H1 (cell line): ENCODE data around the gene BRD4.

Source experiments
- BCL11A ChIP-seq, 2 experiments: IDR thresholded peaks; one replicate each; pipeline ENCODE4 v1.6.1; 2011; ENCODE audit warnings: low read depth in 2 of 2, low read length in 2 of 2, mild to moderate bottlenecking in 2 of 2
- EZH2 ChIP-seq: fragments of 200-600 bp; sonication (generic); IDR thresholded peaks from 2 replicates; pipeline ENCODE4 v1.7.1; 2012; ENCODE audit warnings: low read depth, mild to moderate bottlenecking, moderate library complexity, low read length, inconsistent platforms; ENCODE audit not compliant: severe bottlenecking
- JUN ChIP-seq: IDR thresholded peaks from 2 replicates; pipeline ENCODE4 v1.6.1; 2011; ENCODE audit warnings: low read depth, mild to moderate bottlenecking, improper control_type of control experiment, low read length
- POLR2A ChIP-seq, 2 experiments: IDR thresholded peaks; 1 replicate in 1 of 2; 2 replicates in 1 of 2; pipeline ENCODE4 v1.6.1; 2011; ENCODE audit warnings: low read depth in 2 of 2, low read length in 2 of 2, mild to moderate bottlenecking in 2 of 2; ENCODE audit errors: control extremely low read depth in 1 of 2
- POLR2AphosphoS5 ChIP-seq: IDR thresholded peaks from 2 replicates; pipeline ENCODE4 v1.6.1; 2011; ENCODE audit warnings: low read depth, low read length
- RXRA ChIP-seq: IDR thresholded peaks from 2 replicates; pipeline ENCODE4 v1.6.1; 2011; ENCODE audit warnings: low read depth, mild to moderate bottlenecking, low read length, moderate library complexity; ENCODE audit not compliant: insufficient read depth
- SAP30 ChIP-seq: fragments of 300-600 bp; sonication (generic); IDR thresholded peaks from 2 replicates; pipeline ENCODE4 v1.7.1; 2012; ENCODE audit warnings: low read length, moderate library complexity, mild to moderate bottlenecking, inconsistent platforms; ENCODE audit not compliant: insufficient read depth, insufficient replicate concordance
- SIX5 ChIP-seq: IDR thresholded peaks from 2 replicates; pipeline ENCODE4 v1.6.1; 2011; ENCODE audit warnings: mild to moderate bottlenecking, low read depth, low read length
- TCF12 ChIP-seq: IDR thresholded peaks from 2 replicates; pipeline ENCODE4 v1.6.1; 2011; ENCODE audit warnings: low read depth, mild to moderate bottlenecking, low read length
- TF ChIP-seq, protein P1 (sequence below), 3 experiments: IDR thresholded peaks; 1 replicate in 2 of 3; 2 replicates in 1 of 3; pipeline versions ENCODE4 v1.5.1 to v1.6.1; 2011; ENCODE audit warnings: low read length in 3 of 3, mild to moderate bottlenecking in 3 of 3, inconsistent platforms in 2 of 3, low read depth in 1 of 3, moderate library complexity in 1 of 3; ENCODE audit not compliant: insufficient read depth in 1 of 3; ENCODE audit errors: control extremely low read depth in 1 of 3
- TF ChIP-seq, protein P2 (sequence below): IDR thresholded peaks from 2 replicates; pipeline ENCODE4 v1.6.1; 2012; ENCODE audit warnings: low read length, inconsistent platforms

DNA sequence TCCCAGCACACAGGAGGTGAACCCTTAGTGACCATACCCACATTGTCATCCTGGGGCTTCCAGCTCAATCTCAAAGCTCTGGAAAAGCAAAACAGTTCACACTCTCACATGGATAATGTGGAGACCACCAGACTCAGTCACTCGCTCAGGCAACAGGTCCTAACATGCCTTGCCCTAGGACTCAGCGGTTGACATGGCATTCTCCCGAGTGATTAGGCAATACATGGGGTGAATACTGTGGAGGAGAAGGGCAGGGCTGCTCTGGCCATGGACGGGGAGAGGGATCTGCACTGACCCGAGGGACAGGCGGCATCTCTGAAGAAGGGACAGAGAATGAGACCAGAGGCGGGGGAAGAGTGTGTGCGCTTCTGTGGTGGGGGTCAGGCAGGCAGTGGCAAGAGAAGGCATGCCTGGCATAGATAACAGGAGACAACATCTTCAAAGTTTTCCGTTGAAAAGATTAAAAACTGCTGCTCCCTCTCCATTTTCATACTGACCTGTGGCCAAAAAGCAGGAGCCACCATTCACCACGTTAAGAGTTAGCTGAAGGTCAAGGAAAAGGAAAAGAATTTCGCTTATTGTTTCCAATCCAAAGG, 55.6 kb downstream of the BRD4 start:
- TF ChIP-seq BCL11A (IDR thresholded peaks at IDR 0.05; ENCODE audit: low read depth in 2 of 2, low read length in 2 of 2) = no peak
- TF ChIP-seq, protein P1, sequence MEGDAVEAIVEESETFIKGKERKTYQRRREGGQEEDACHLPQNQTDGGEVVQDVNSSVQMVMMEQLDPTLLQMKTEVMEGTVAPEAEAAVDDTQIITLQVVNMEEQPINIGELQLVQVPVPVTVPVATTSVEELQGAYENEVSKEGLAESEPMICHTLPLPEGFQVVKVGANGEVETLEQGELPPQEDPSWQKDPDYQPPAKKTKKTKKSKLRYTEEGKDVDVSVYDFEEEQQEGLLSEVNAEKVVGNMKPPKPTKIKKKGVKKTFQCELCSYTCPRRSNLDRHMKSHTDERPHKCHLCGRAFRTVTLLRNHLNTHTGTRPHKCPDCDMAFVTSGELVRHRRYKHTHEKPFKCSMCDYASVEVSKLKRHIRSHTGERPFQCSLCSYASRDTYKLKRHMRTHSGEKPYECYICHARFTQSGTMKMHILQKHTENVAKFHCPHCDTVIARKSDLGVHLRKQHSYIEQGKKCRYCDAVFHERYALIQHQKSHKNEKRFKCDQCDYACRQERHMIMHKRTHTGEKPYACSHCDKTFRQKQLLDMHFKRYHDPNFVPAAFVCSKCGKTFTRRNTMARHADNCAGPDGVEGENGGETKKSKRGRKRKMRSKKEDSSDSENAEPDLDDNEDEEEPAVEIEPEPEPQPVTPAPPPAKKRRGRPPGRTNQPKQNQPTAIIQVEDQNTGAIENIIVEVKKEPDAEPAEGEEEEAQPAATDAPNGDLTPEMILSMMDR (IDR thresholded peaks at IDR 0.05; ENCODE audit: control extremely low read depth in 1 of 3, insufficient read depth in 1 of 3, low read depth in 1 of 3, low read length in 3 of 3) = no peak
- no peak for TF ChIP-seq POLR2A (IDR thresholded peaks at IDR 0.05; ENCODE audit: control extremely low read depth in 1 of 2, low read depth in 2 of 2, low read length in 2 of 2)
- TF ChIP-seq POLR2AphosphoS5 = no peak
- TF ChIP-seq SAP30 = no peak
- TF ChIP-seq JUN = no peak
- TF ChIP-seq EZH2 = no peak
- no peak for TF ChIP-seq TCF12
- no peak for TF ChIP-seq SIX5
- no peak for TF ChIP-seq RXRA
- TF ChIP-seq, protein P2, sequence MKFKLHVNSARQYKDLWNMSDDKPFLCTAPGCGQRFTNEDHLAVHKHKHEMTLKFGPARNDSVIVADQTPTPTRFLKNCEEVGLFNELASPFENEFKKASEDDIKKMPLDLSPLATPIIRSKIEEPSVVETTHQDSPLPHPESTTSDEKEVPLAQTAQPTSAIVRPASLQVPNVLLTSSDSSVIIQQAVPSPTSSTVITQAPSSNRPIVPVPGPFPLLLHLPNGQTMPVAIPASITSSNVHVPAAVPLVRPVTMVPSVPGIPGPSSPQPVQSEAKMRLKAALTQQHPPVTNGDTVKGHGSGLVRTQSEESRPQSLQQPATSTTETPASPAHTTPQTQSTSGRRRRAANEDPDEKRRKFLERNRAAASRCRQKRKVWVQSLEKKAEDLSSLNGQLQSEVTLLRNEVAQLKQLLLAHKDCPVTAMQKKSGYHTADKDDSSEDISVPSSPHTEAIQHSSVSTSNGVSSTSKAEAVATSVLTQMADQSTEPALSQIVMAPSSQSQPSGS = no peak
